GM23338 (cell line): Measurements from ENCODE around the gene DGCR8. TPM values are rescaled to one million over a fixed set of nuclear protein-coding genes. Genes with fewer than 3 reads are reported as not detected.

ENCODE experiments used
- ATAC-seq: fragments of 200-7000 bp; cut with Tn5 transposase; 3 replicates; pipeline ENCODE4 v1.9.1; 2020
- DNase-seq: peaks from one replicate; pipeline ENCODE4 v3.0.0-alpha.2; 2015; ENCODE audit warnings: low spot score
- H2AFZ ChIP-seq: fragments of 200-600 bp; sonication (generic); 2 replicates; pipeline ENCODE4 v1.8.0; 2016; ENCODE audit warnings: antibody characterized with exemption, mild to moderate bottlenecking, moderate library complexity
- H3F3A ChIP-seq: fragments of 200-600 bp; sonication (generic); replicated peaks from 2 replicates; pipeline ENCODE4 v1.8.0; 2017; ENCODE audit warnings: antibody characterized with exemption, mixed run types, low read depth
- H3K27ac ChIP-seq: fragments of 200-600 bp; sonication (generic); 2 replicates; pipeline ENCODE4 v1.6.1; 2016; ENCODE audit warnings: low read depth
- H3K27me3 ChIP-seq: fragments of 200-600 bp; sonication (generic); 2 replicates; pipeline ENCODE4 v1.8.0; 2016; ENCODE audit warnings: mild to moderate bottlenecking, mixed run types, moderate library complexity; ENCODE audit not compliant: insufficient read depth
- H3K36me3 ChIP-seq: fragments of 200-600 bp; sonication (generic); 2 replicates; pipeline ENCODE4 v1.8.0; 2016; ENCODE audit warnings: mild to moderate bottlenecking; ENCODE audit not compliant: insufficient read depth
- H3K4me1 ChIP-seq: fragments of 200-600 bp; sonication (generic); 2 replicates; pipeline ENCODE4 v1.8.0; 2016; ENCODE audit warnings: mild to moderate bottlenecking, moderate library complexity; ENCODE audit not compliant: insufficient read depth
- H3K4me2 ChIP-seq: fragments of 200-600 bp; sonication (generic); 2 replicates; pipeline ENCODE4 v1.7.1; 2017; ENCODE audit warnings: mixed run types
- H3K4me3 ChIP-seq: fragments of 200-600 bp; sonication (generic); 2 replicates; pipeline ENCODE4 v1.6.1; 2016; ENCODE audit warnings: mixed run types
- H3K79me2 ChIP-seq: fragments of 200-600 bp; sonication (generic); replicated peaks from 2 replicates; pipeline ENCODE4 v1.8.0; 2017; ENCODE audit warnings: mild to moderate bottlenecking; ENCODE audit not compliant: insufficient read depth
- H3K9me2 ChIP-seq: fragments of 200-600 bp; sonication (generic); 2 replicates; pipeline ENCODE4 v1.8.0; 2017; ENCODE audit not compliant: insufficient read depth
- H4K20me1 ChIP-seq: fragments of 200-600 bp; sonication (generic); replicated peaks from 2 replicates; pipeline ENCODE4 v1.8.0; 2017; ENCODE audit warnings: mild to moderate bottlenecking; ENCODE audit not compliant: insufficient read depth
- H3K27ac Mint-ChIP-seq: 2 replicates; pipeline ENCODE4 v1.8.0; 2020; ENCODE audit warnings: inconsistent platforms, mild to moderate bottlenecking, moderate library complexity, mixed read lengths
- H3K27me3 Mint-ChIP-seq: 3 replicates; pipeline ENCODE4 v1.8.0; 2022; ENCODE audit warnings: low read depth, mild to moderate bottlenecking, moderate library complexity, mixed read lengths, inconsistent platforms; ENCODE audit not compliant: insufficient read depth, poor library complexity
- H3K36me3 Mint-ChIP-seq: 3 replicates; pipeline ENCODE4 v1.8.0; 2021; ENCODE audit warnings: low read depth, mild to moderate bottlenecking, inconsistent platforms, moderate library complexity, mixed read lengths
- H3K4me1 Mint-ChIP-seq: 3 replicates; pipeline ENCODE4 v1.8.0; 2020; ENCODE audit warnings: mild to moderate bottlenecking, inconsistent platforms, mixed read lengths
- H3K4me3 Mint-ChIP-seq: 3 replicates; pipeline ENCODE4 v1.8.0; 2021; ENCODE audit warnings: moderate library complexity, mild to moderate bottlenecking, inconsistent platforms, mixed read lengths
- H3K9me3 Mint-ChIP-seq: 3 replicates; pipeline ENCODE4 v1.8.0; 2020; ENCODE audit warnings: moderate library complexity, mild to moderate bottlenecking, inconsistent platforms, mixed read lengths
- CREB1 ChIP-seq: fragments of 250-450 bp; sonication (Bioruptor Pico); IDR thresholded peaks from 2 replicates; pipeline ENCODE4 v1.5.0; 2020; ENCODE audit warnings: low read depth, mild to moderate bottlenecking, moderate library complexity
- CTCF ChIP-seq, 2 experiments: fragments of 200-600 bp in 1 of 2; sonication (generic) in 1 of 2; conservative IDR thresholded peaks; 2 replicates each; pipeline versions ENCODE4 v1.5.1 to v1.6.1; 2016 to 2017; ENCODE audit warnings: antibody characterized with exemption in 2 of 2, low read depth in 2 of 2, mild to moderate bottlenecking in 2 of 2, moderate library complexity in 1 of 2
- ETS1 ChIP-seq: IDR thresholded peaks from 2 replicates; pipeline ENCODE4 v1.6.1; 2016; ENCODE audit warnings: antibody characterized with exemption
- EZH2 ChIP-seq: fragments of 200-600 bp; sonication (generic); IDR thresholded peaks from one replicate; pipeline ENCODE4 v1.8.0; 2017; ENCODE audit warnings: antibody characterized with exemption, mild to moderate bottlenecking, low read depth; ENCODE audit not compliant: unreplicated experiment
- EZH2phosphoT487 ChIP-seq: fragments of 200-600 bp; sonication (generic); IDR thresholded peaks from one replicate; pipeline ENCODE4 v1.8.1; 2018; ENCODE audit warnings: antibody characterized with exemption; ENCODE audit not compliant: unreplicated experiment
- JUNB ChIP-seq: IDR thresholded peaks from one replicate; pipeline ENCODE4 v1.6.1; 2016; ENCODE audit warnings: antibody characterized with exemption; ENCODE audit not compliant: unreplicated experiment
- NANOG ChIP-seq: IDR thresholded peaks from 2 replicates; pipeline ENCODE4 v1.6.1; 2016; ENCODE audit warnings: antibody characterized with exemption, borderline replicate concordance
- POLR2AphosphoS5 ChIP-seq: IDR thresholded peaks from 2 replicates; pipeline ENCODE4 v1.6.1; 2016; ENCODE audit warnings: antibody characterized with exemption, low read depth
- REST ChIP-seq: IDR thresholded peaks from one replicate; pipeline ENCODE4 v1.6.1; 2018; ENCODE audit warnings: antibody characterized with exemption; ENCODE audit not compliant: unreplicated experiment
- STAT1 ChIP-seq: IDR thresholded peaks from one replicate; pipeline ENCODE4 v1.6.1; 2016; ENCODE audit warnings: antibody characterized with exemption; ENCODE audit not compliant: unreplicated experiment
- ZNF114 ChIP-seq: fragments of 250-450 bp; sonication (Bioruptor Pico); IDR thresholded peaks from 2 replicates; pipeline ENCODE4 v1.5.0; 2020; ENCODE audit warnings: mild to moderate bottlenecking, moderate library complexity
- ZNF331 ChIP-seq: fragments of 250-450 bp; sonication (Bioruptor Pico); IDR thresholded peaks from 2 replicates; pipeline ENCODE4 v1.5.0; 2020; ENCODE audit warnings: low read depth, mild to moderate bottlenecking, moderate library complexity
- ZNF462 ChIP-seq: fragments of 250-450 bp; sonication (Bioruptor Pico); IDR thresholded peaks from 2 replicates; pipeline ENCODE4 v1.5.0; 2020; ENCODE audit warnings: mild to moderate bottlenecking, moderate library complexity
- polyA plus RNA-seq: library from polyadenylated mRNA; unstranded; fragments of >200 nt; fragmentation: Nextera tagmentation; extraction: Ambion mirVana; gene quantifications from 2 replicates; pipeline ENCODE4 v1.2.1, GENCODE V29; 2016
- total RNA-seq: library from RNA; depleted of rRNA; stranded (reverse); fragments of >200 nt; shearing (Covaris generic); gene quantifications from 2 replicates; pipeline ENCODE4 v1.2.3, GENCODE V29; 2014

Gene DGCR8
- total and polyA plus RNA-seq, 2 experiments from 2014 or later, result 12.2 to 48.9 TPM

- peaks cover 19% of the 10 kb centered on the region for H3F3A ChIP-seq
- H3K4me1 ChIP-seq, result no peaks in the 10 kb centered on the region
- peaks cover 54% of the 10 kb centered on the region for H3K36me3 ChIP-seq
- H3K27me3 ChIP-seq, result no peaks in the 10 kb centered on the region
- no peak overlapping the region for H3K4me3 ChIP-seq
- ATAC-seq, result no peak
- Mint-ChIP-seq H3K27ac (no peak overlapping the region), H3K27me3 (peaks cover 14% of the 10 kb centered on the region), H3K36me3 (peaks cover 99% of the 10 kb centered on the region), H3K4me3 (no peak overlapping the region), H3K9me3 (no peaks in the 10 kb centered on the region), H3K4me1 (no peaks in the 10 kb centered on the region)
- no peak overlapping the region for H3K27ac ChIP-seq
- H3K9me2 ChIP-seq, result no peaks in the 10 kb centered on the region
- H4K20me1 ChIP-seq, result peaks cover 31% of the 10 kb centered on the region
- no peak overlapping the region for H3K4me2 ChIP-seq
- DNase-seq, result no peak
- no peak overlapping the region for H2AFZ ChIP-seq
- no peak for TF ChIP-seq ZNF331 (CRISPR knock-in tag)
- no peak for TF ChIP-seq CTCF (conservative IDR thresholded peaks at IDR 0.05; ENCODE audit: low read depth in 2 of 2)
- TF ChIP-seq REST, result no peak
- TF ChIP-seq NANOG, result no peak
- no peak for TF ChIP-seq STAT1
- TF ChIP-seq JUNB, result no peak
- TF ChIP-seq ZNF114 (CRISPR knock-in tag), result no peak
- TF ChIP-seq EZH2phosphoT487, result no peak
- no peak for TF ChIP-seq ZNF462 (CRISPR knock-in tag)
- TF ChIP-seq ETS1, result no peak
- no peak for TF ChIP-seq EZH2
- TF ChIP-seq POLR2AphosphoS5, result no peak
- TF ChIP-seq CREB1, result no peak
- H3K79me2 ChIP-seq, result peaks cover 35% of the 10 kb centered on the region
Measured at GRCh38 chr22:20091690-20092476, 11.8 kb downstream of the DGCR8 start.
